Smooth muscle cell of bladder (primary cell): Measurements from ENCODE around the gene FBXW4. TPM values are rescaled to one million over a fixed set of nuclear protein-coding genes. Genes with fewer than 3 reads are reported as not detected.

Source experiments
- total RNA-seq: library from RNA; depleted of rRNA; stranded (reverse); fragments of >200 nt; gene quantifications from 2 replicates; pipeline ENCODE4 v1.2.3, GENCODE V29; 2014

FBXW4 gene, protein sequence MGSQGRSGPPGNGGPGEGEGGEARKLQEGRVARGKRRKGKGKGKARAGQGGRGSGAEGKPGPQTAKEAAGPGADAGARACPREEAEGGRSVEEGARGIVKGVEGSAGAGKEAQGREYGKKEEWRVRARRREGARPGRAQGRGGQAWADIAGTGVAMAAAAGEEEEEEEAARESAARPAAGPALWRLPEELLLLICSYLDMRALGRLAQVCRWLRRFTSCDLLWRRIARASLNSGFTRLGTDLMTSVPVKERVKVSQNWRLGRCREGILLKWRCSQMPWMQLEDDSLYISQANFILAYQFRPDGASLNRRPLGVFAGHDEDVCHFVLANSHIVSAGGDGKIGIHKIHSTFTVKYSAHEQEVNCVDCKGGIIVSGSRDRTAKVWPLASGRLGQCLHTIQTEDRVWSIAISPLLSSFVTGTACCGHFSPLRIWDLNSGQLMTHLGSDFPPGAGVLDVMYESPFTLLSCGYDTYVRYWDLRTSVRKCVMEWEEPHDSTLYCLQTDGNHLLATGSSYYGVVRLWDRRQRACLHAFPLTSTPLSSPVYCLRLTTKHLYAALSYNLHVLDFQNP
- 45.7 and 54.5 TPM in 2 replicates for total RNA-seq

DNA sequence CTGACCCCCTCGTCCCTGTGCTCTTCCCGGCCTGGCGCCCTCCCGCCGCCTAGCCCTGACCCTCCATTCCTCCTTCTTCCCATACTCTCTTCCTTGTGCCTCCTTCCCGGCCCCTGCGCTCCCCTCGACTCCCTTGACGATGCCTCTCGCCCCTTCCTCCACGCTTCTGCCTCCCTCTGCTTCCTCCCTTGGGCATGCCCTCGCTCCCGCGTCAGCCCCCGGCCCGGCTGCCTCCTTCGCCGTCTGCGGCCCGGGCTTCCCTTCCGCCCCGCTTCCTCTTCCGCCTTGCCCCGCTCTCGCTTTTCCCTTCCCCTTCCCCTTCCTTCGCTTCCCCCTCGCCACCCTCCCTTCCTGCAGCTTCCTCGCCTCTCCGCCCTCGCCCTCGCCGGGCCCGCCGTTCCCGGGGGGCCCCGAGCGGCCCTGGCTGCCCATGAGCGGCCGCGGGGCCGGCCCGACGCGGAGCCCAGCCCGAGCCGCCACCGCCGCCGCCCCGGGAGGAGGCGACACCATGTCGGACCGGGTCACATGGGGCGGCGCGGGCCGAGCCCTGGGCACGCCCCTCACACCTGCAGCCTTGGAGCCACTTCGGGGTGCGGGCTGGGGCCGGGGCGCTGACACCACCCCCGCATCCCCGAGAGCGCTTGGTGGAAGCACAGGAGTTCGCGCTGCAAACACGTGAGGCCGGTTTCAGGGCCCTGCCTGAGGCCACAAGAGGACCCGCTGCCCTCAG is at the start of gene FBXW4:
FBXW4 (minus strand) TSS at position 497 of the 730 bp plus-strand sequence; CDS start at position 432, 65 bp downstream.

GRCh38 chr10:101587725-101588653 is 107.0 kb downstream of the FBXW4 start, which contains the start of the genes DPCD and POLL:
Gene DPCD (plus strand): TSS chr10:101588321. CDS start chr10:101588337, 16 bp downstream.
Gene POLL (minus strand): TSS chr10:101588257. CDS start chr10:101587360, 897 bp downstream.

Other genes with a start within 250 kb of the FBXW4 start
- gene POLL, start 106.9 kb downstream of the FBXW4 start, total RNA-seq = 9.5 and 10.0 TPM in 2 replicates
- 61.0 and 61.8 TPM in 2 replicates for gene DPCD, start 106.8 kb downstream of the FBXW4 start, total RNA-seq
- not detected in 2 replicates for gene FGF8, start 80.9 kb upstream of the FBXW4 start, total RNA-seq
- 89.2 and 103 TPM in 2 replicates for gene NPM3, start 88.3 kb upstream of the FBXW4 start, total RNA-seq
- 93.9 and 126 TPM in 2 replicates for gene OGA, start 123.3 kb upstream of the FBXW4 start, total RNA-seq
- gene KCNIP2, start 148.6 kb upstream of the FBXW4 start, total RNA-seq = 0.28 and 1.8 TPM in 2 replicates